Neuronal stem cell (in vitro differentiated cells): ENCODE results near the gene DSCAM.
"Not testable (repeated sequence)": the region's sequence is repeated elsewhere in the genome, so short reads cannot be mapped to it uniquely, and the experiment has no call there.

Experiments used
- DNase-seq: peaks from one replicate; pipeline ENCODE4 v3.0.0-alpha.2; 2013; ENCODE audit warnings: low spot score
- H2AFZ ChIP-seq: one replicate; pipeline ENCODE4 v1.6.1; 2013; ENCODE audit warnings: mild to moderate bottlenecking, low read length, inconsistent platforms
- H2AK5ac ChIP-seq: 2 replicates; pipeline ENCODE4 v1.6.1; 2013; ENCODE audit warnings: low read depth, mild to moderate bottlenecking, inconsistent platforms, low read length, moderate library complexity, mixed read lengths
- H2BK120ac ChIP-seq: 2 replicates; pipeline ENCODE4 v1.6.1; 2013; ENCODE audit warnings: low read depth, mild to moderate bottlenecking, inconsistent platforms, low read length, moderate library complexity, mixed read lengths
- H2BK12ac ChIP-seq: one replicate; pipeline ENCODE4 v1.6.1; 2013; ENCODE audit warnings: low read length, inconsistent platforms
- H2BK15ac ChIP-seq: 2 replicates; pipeline ENCODE4 v1.6.1; 2013; ENCODE audit warnings: mild to moderate bottlenecking, low read length, inconsistent platforms, mixed read lengths
- H2BK5ac ChIP-seq: one replicate; pipeline ENCODE4 v1.6.1; 2013; ENCODE audit warnings: inconsistent platforms, mild to moderate bottlenecking, low read length, moderate library complexity
- H3K14ac ChIP-seq: one replicate; pipeline ENCODE4 v1.6.1; 2013; ENCODE audit warnings: low read length, inconsistent platforms
- H3K18ac ChIP-seq: 2 replicates; pipeline ENCODE4 v1.6.1; 2013; ENCODE audit warnings: low read length, inconsistent platforms
- H3K23ac ChIP-seq: 2 replicates; pipeline ENCODE4 v1.6.1; 2013; ENCODE audit warnings: low read depth, mild to moderate bottlenecking, mixed read lengths, low read length, inconsistent platforms; ENCODE audit not compliant: poor library complexity
- H3K27ac ChIP-seq: replicated peaks from 3 replicates; pipeline ENCODE4 v1.5.1; 2013; ENCODE audit warnings: low read length, inconsistent platforms
- H3K27me3 ChIP-seq, 3 experiments: 2 replicates each; pipeline ENCODE4 v1.6.1; 2013; ENCODE audit warnings: low read length in 3 of 3, mild to moderate bottlenecking in 2 of 3, inconsistent platforms in 1 of 3, low read depth in 1 of 3, mixed read lengths in 1 of 3, moderate library complexity in 1 of 3; ENCODE audit not compliant: control insufficient read depth in 3 of 3, insufficient read depth in 3 of 3
- H3K36me3 ChIP-seq, 2 donors: replicated peaks in 1 of 2; 2 replicates each; pipeline ENCODE4 v1.6.1; 2013; ENCODE audit warnings: low read length in 2 of 2; ENCODE audit not compliant: control insufficient read depth in 2 of 2, insufficient read depth in 2 of 2
- H3K4ac ChIP-seq: 2 replicates; pipeline ENCODE4 v1.6.1; 2013; ENCODE audit warnings: inconsistent platforms, mild to moderate bottlenecking, low read length, moderate library complexity
- H3K4me1 ChIP-seq, 2 donors: 1 replicate in 1 of 2; 2 replicates in 1 of 2; pipeline ENCODE4 v1.6.1; 2013; ENCODE audit warnings: low read length in 2 of 2, low read depth in 1 of 2; ENCODE audit not compliant: control insufficient read depth in 2 of 2, insufficient read depth in 1 of 2
- H3K4me2 ChIP-seq: one replicate; pipeline ENCODE4 v1.6.1; 2013; ENCODE audit warnings: mild to moderate bottlenecking, low read length, inconsistent platforms; ENCODE audit not compliant: insufficient read depth, poor library complexity, severe bottlenecking
- H3K4me3 ChIP-seq, 2 donors: 2 replicates each; pipeline ENCODE4 v1.5.1; 2013; ENCODE audit warnings: low read length in 2 of 2, mild to moderate bottlenecking in 2 of 2, inconsistent platforms in 1 of 2, moderate library complexity in 1 of 2
- H3K79me1 ChIP-seq: one replicate; pipeline ENCODE4 v1.6.1; 2013; ENCODE audit warnings: low read depth, mild to moderate bottlenecking, inconsistent platforms, low read length, moderate library complexity
- H3K9ac ChIP-seq: one replicate; pipeline ENCODE4 v1.6.1; 2013; ENCODE audit warnings: mild to moderate bottlenecking, low read depth, low read length, inconsistent platforms; ENCODE audit not compliant: poor library complexity
- H3K9me3 ChIP-seq, 2 donors: replicated peaks in 1 of 2; 2 replicates each; pipeline versions ENCODE3 to v1.6.1; 2013; ENCODE audit warnings: low read length in 2 of 2, mild to moderate bottlenecking in 2 of 2, inconsistent platforms in 1 of 2, low read depth in 1 of 2, mixed read lengths in 1 of 2, moderate library complexity in 1 of 2; ENCODE audit not compliant: control insufficient read depth in 2 of 2, insufficient read depth in 1 of 2
- H4K8ac ChIP-seq: one replicate; pipeline ENCODE4 v1.6.1; 2013; ENCODE audit warnings: low read depth, mild to moderate bottlenecking, inconsistent platforms, low read length, moderate library complexity
- H4K91ac ChIP-seq: one replicate; pipeline ENCODE4 v1.6.1; 2013; ENCODE audit warnings: low read length, low read depth, mild to moderate bottlenecking, inconsistent platforms; ENCODE audit not compliant: poor library complexity
- WGBS, 2 donors: extraction: QIAGEN DNeasy Blood & Tissue Kit; methylation state at CpG; one replicate each; pipeline ENCODE4 v1.1.7; 2013; ENCODE audit warnings: missing lambda C conversion rate in 2 of 2, mixed read lengths in 1 of 2; ENCODE audit not compliant: insufficient read length in 2 of 2, insufficient replicate concordance in 1 of 2; ENCODE audit errors: extremely low coverage in 2 of 2; 5-methylcytosine and 5-hydroxymethylcytosine counted together

Gene DSCAM

GRCh38 chr21:40331172-40331571 is 515.8 kb downstream of the DSCAM start:
- Histone ChIP-seq H3K4me1 (peaks cover 0 to 2% of the 10 kb centered on the region in 2 donors), H2BK120ac (no peak overlapping the region), H3K9ac (no peak overlapping the region), H3K36me3 (no peaks in the 10 kb centered on the region), H3K27ac (no peak overlapping the region), H2AFZ (no peak overlapping the region), H4K91ac (no peak overlapping the region), H3K23ac (no peak overlapping the region), H3K27me3 (no peaks in the 10 kb centered on the region), H4K8ac (no peak overlapping the region), H2BK15ac (no peak overlapping the region), H2BK5ac (no peak overlapping the region), H2BK12ac (no peak overlapping the region), H3K9me3 (no peaks in the 10 kb centered on the region), H3K18ac (no peak overlapping the region), H3K4ac (no peak overlapping the region), H2AK5ac (no peak overlapping the region), H3K14ac (no peak overlapping the region), H3K79me1 (no peaks in the 10 kb centered on the region), H3K4me3 (no peak overlapping the region), H3K4me2 (no peak overlapping the region)
- no CpG with 5 or more reads among the region's 9 CpGs for WGBS, 2 donors
- no peak for DNase-seq

DNA sequence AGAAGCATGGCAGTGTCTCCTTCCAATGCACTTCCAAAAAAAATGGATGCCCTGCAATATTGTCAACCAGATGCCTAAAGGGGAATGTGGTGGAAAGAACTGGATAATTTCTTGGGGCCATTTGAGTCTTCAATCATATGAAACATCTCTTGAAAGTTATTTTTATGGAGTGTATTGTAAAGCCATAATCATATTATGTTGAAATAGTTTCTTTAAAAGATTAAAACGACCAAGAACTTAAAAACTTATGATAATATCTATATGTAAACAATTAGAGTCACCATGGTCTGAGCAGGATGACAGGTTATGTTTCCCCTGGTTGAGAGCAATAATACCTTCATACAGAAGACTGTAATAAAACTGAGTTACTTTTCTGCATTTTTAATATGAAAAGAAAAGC is 522.6 kb downstream of the DSCAM start:
- H4K91ac ChIP-seq, result no peak overlapping the region

GRCh38 chr21:40320718-40321117 is 526.2 kb downstream of the DSCAM start:
- H3K27me3 ChIP-seq, H3K4ac ChIP-seq, H2BK5ac ChIP-seq, H2AFZ ChIP-seq, H3K9ac ChIP-seq, H3K4me2 ChIP-seq, H3K14ac ChIP-seq, H3K9me3 ChIP-seq, H3K4me3 ChIP-seq, H2BK12ac ChIP-seq, H3K18ac ChIP-seq, H2BK15ac ChIP-seq, H3K27ac ChIP-seq, H2AK5ac ChIP-seq, H3K23ac ChIP-seq, H3K79me1 ChIP-seq, H2BK120ac ChIP-seq, H4K8ac ChIP-seq, H3K4me1 ChIP-seq, H3K36me3 ChIP-seq, H4K91ac ChIP-seq, DNase-seq: not testable (repeated sequence)
- WGBS, 2 donors, result no CpG with 5 or more reads among the region's 2 CpGs

More for the DNA sequence above, 522.6 kb downstream of the DSCAM start:
- no peaks in the 10 kb centered on the region for H3K9me3 ChIP-seq
- no peak overlapping the region for H3K4ac ChIP-seq
- no peak overlapping the region for H2AK5ac ChIP-seq
- H3K23ac ChIP-seq, result no peak overlapping the region
- no peak overlapping the region for H2BK12ac ChIP-seq
- no peak overlapping the region for H3K4me2 ChIP-seq
- WGBS, 2 donors, result no CpG with 5 or more reads among the region's 1 CpG
- no peaks in the 10 kb centered on the region for H3K36me3 ChIP-seq
- no peak overlapping the region for H2BK120ac ChIP-seq
- no peak overlapping the region for H3K14ac ChIP-seq
- H3K18ac ChIP-seq, result no peak overlapping the region
- no peak overlapping the region for H3K4me3 ChIP-seq
- H2BK5ac ChIP-seq, result no peak overlapping the region
- H2BK15ac ChIP-seq, result no peak overlapping the region
- no peak overlapping the region for H3K9ac ChIP-seq
- H4K8ac ChIP-seq, result no peak overlapping the region
- H3K79me1 ChIP-seq, result no peaks in the 10 kb centered on the region
- H2AFZ ChIP-seq, result no peak overlapping the region
- H3K27me3 ChIP-seq, result no peaks in the 10 kb centered on the region
- H3K27ac ChIP-seq, result no peak overlapping the region
- no peak for DNase-seq
- no peaks in the 10 kb centered on the region for H3K4me1 ChIP-seq

DNA sequence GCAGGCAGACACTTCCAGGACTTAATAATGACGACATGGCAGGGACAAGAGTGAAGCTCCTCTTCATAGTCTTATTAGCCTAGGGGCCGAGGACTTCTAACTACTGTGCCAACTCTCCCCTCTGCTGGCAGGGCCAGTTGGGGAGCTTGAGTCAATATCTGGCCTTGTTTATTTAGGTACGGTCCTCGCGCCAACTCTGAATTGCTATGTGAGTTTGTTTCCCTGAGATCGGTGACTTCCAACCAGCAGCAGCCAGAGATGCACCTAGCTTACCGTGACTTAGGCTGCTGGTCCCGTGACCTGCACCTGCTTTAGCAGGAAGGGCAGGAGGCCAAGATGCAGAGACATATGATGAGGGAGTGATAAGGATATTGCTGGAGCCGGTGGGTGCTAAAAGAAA is 528.6 kb downstream of the DSCAM start:
- H3K4me1 ChIP-seq, result no peaks in the 10 kb centered on the region
- H3K27me3 ChIP-seq, result no peaks in the 10 kb centered on the region
- no peak for DNase-seq
- no peaks in the 10 kb centered on the region for H3K36me3 ChIP-seq
- no peak overlapping the region for H3K27ac ChIP-seq
- H3K9me3 ChIP-seq, result no peaks in the 10 kb centered on the region
- no peak overlapping the region for H3K23ac ChIP-seq
- no peak overlapping the region for H3K9ac ChIP-seq
- no peak overlapping the region for H2AK5ac ChIP-seq
- H2BK12ac ChIP-seq, result no peak overlapping the region
- no peak overlapping the region for H3K4me2 ChIP-seq
- no peak overlapping the region for H3K4me3 ChIP-seq
- WGBS, 2 donors, result no CpG with 5 or more reads among the region's 9 CpGs
- no peak overlapping the region for H3K18ac ChIP-seq
- H2BK5ac ChIP-seq, result no peak overlapping the region
- no peak overlapping the region for H2AFZ ChIP-seq
- H2BK120ac ChIP-seq, result no peak overlapping the region
- no peak overlapping the region for H4K91ac ChIP-seq
- no peak overlapping the region for H3K14ac ChIP-seq
- H4K8ac ChIP-seq, result no peak overlapping the region
- H3K79me1 ChIP-seq, result no peaks in the 10 kb centered on the region
- H2BK15ac ChIP-seq, result no peak overlapping the region
- no peak overlapping the region for H3K4ac ChIP-seq
